Tibial nerve (tissue), 3 donors: ENCODE data around the gene PLEKHG2.
A peak's percentile ranks its signal among the peaks of the same experiment; 100 is the strongest.

ENCODE experiments used
- EP300 ChIP-seq, 2 donors: sonication (generic); formaldehyde crosslinking; IDR thresholded peaks; one replicate each; pipeline ENCODE4 v1.6.1; 2017; ENCODE audit warnings: antibody characterized with exemption in 2 of 2, mild to moderate bottlenecking in 1 of 2
- POLR2A ChIP-seq, 2 donors: fragments of 450-650 bp; IDR thresholded peaks; one replicate each; pipeline ENCODE4 v1.6.1; 2017; ENCODE audit warnings: antibody characterized with exemption in 2 of 2, mild to moderate bottlenecking in 2 of 2, moderate library complexity in 2 of 2

- TF ChIP-seq POLR2A (IDR thresholded peaks at IDR 0.05), result peak in 1 of 2 donors; percentile 68
- TF ChIP-seq EP300 (IDR thresholded peaks at IDR 0.05), result peak; percentile 77 to 96
These were observed 9.8 kb upstream of the PLEKHG2 start for GRCh38 chr19:39402346-39403300.
